Fibroblast of skin of left biceps (primary cell): ENCODE results near the gene CLASP1.
"Not testable (repeated sequence)": the region's sequence is repeated elsewhere in the genome, so short reads cannot be mapped to it uniquely, and the experiment has no call there.

Experiments
- DNase-seq, 2 experiments: peaks; one replicate each; pipeline ENCODE4 v3.0.0-alpha.2; 2013; ENCODE audit warnings: low read depth in 2 of 2

The CLASP1 gene

DNA sequence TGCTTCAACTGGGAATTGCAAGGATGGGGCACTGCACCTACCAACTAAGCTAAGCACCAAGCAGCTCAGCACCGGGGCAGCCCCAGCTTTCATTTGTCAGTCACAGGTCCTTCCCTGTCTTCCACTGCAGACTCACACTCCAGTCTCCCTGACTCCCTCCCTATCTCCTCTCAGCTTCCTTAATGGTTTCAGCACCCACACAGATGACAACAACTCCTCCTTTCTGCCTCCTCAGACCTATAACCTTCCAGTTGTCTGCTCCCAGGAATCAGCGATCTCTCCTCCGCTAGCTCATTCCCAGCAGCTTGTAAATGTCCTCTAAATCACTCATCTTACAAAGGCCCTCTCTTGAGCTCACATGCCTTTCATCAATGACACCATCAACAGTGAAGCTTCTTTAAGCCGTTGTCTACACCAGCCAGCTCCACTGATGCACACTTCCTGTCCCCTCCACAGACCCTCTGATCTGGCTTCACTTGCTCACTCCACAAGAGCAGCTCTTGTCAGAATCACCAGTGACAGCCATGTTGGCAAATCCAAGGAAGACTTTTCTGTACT lies 32.1 kb downstream of the CLASP1 start:
- no peak for DNase-seq

DNA sequence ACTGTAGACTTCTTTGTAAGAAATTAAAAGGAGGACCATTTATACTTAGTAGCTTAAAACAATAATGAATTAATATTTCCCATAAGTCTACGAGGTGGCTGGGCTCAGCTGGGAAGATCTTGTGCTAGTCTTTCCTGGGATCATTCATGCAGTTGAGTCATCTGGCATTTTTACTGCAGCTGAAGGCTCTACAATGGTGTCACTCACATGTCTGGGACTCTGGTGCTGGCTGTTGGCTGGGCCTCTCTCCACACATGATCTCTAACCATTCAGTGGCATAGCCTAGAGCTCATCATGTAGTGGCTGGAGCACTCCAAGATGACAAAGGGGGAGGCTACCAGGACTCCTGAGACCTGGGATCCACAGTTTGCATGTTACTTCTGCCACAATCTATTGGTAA lies 35.5 kb downstream of the CLASP1 start:
- DNase-seq = no peak

DNA sequence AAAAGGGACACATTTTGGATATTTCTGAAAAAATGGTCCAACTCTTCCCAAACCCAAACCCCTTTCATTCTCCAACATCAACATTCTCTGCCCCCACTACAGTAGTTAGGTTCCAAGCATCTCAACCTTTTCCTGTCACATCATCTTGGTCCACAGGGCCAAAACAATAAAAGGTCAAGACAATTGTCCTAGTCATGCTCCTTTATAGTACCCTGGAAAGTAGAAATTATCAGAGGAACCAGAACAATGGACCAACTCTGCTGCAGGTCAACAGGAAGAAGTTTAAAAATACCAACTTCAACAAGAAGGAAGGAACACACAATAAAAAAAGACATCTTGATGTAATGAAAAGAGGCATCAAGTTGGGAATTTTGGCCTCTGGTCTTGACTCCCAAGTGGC lies 36.1 kb downstream of the CLASP1 start:
- no peak for DNase-seq

DNA sequence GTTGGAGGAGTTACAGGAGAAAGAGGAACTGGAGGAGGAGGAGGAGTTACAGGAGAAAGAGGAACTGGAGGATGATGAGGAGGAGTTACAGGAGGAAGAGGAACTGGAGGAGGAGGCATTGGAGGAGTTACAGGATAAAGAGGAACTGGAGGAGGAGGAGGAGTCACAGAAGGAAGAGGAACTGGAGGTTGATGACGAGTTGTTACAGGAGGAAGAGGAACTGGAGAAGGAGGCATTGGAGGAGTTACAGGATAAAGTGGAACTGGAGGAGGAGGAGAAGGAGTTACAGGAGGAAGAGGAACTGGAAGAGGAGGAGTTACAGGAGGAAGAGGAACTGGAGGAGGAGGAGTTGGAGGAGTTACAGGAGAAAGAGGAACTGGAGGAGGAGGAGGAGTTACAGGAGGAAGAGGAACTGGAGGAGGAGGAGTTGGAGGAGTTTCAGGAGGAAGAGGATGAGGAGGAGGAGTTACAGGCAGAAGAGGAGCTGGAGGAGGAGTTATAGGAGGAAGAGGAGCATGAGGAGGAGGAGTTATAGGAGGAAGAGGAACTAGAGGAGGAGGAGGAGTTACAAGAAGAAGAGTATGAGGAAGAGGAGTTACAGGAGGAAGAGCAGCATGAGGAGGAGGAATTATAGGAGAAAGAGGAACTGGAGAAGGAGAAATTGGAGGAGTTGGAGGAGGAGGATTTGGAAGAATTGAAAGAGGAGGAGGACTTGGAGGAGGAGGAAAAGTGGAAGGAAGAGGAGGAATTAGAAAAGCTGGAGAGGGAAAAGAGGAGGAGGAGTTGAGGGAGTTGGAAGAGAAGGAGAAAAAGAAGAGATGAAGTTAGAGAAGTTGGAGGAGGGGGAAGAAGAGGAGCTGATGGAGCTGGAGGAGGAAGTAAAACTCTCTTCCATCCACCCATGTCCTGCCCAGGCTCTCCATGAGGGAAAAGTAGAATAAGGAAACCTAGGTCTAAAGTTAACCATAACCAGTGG lies 37.2 kb downstream of the CLASP1 start:
- no peak for DNase-seq

DNA sequence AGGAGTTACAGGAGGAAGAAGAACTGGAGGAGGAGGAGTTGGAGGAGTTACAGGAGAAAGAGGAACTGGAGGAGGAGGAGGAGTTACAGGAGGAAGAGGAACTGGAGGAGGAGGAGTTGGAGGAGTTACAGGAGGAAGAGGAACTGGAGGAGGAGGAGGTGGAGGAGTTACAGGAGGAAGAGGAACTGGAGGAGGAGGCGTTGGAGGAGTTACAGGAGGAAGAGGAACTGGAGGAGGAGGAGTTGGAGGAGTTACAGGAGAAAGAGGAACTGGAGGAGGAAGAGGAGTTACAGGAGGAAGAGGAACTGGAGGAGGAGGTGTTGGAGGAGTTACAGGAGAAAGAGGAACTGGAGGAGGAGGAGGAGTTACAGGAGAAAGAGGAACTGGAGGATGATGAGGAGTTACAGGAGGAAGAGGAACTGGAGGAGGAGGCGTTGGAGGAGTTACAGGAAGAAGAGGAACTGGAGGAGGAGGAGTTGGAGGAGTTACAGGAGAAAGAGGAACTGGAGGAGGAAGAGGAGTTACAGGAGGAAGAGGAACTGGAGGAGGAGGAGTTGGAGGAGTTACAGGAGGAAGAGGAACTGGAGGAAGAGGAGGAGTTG lies 38.1 kb downstream of the CLASP1 start:
- not testable (repeated sequence) for DNase-seq

DNA sequence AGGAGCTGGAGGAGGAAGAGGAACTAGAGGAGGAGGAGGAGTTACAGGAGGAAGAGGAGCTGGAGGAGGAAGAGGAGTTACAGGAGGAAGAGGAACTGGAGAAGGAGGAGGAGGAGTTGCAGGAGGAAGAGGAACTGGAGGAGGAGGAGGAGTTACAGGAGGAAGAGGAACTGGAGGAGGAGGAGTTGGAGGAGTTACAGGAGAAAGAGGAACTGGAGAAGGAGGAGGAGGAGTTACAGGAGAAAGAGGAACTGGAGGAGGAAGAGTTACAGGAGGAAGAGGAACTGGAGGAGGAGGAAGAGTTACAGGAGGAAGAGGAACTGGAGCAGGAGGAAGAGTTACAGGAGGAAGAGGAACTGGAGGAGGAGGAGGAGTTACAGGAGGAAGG lies 38.8 kb downstream of the CLASP1 start:
- DNase-seq = not testable (repeated sequence)

DNA sequence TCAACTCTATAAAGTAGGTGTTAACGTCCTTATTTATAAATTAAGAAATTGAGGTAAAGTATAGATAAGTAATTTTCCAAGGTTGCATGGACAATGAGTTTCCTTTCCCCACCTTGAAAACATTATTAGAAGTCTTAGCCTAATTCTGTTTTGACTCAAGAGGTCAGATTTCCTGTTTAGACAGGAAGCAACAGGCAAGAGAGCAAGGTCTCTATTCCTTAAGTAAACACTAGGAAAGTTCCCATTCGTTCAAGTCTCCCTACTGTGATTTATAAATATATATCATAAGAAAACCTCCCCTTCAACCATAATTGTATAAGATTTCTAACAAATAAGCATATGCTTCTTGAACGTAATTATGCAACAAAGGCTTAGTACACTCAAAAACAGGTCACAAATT lies 40.3 kb downstream of the CLASP1 start:
- DNase-seq = no peak

DNA sequence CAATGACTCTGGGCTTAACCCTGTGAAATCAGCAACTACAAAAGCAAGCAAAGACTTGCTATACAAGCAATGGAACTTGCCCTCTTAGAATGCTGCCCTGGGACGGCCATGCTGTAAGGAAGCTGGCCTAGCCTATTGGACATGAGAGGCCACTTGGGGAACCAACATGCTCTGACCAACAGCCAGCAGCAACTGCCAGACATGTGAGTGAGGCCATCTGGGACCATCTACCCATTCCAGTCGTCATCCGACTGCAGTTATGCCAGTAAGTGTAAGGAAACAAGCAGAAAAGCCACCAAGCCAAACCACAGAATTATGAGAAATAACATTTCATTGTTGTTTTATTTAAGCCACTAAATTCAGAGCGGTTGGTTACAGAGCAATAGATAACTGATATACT lies 40.9 kb downstream of the CLASP1 start:
- no peak for DNase-seq

DNA sequence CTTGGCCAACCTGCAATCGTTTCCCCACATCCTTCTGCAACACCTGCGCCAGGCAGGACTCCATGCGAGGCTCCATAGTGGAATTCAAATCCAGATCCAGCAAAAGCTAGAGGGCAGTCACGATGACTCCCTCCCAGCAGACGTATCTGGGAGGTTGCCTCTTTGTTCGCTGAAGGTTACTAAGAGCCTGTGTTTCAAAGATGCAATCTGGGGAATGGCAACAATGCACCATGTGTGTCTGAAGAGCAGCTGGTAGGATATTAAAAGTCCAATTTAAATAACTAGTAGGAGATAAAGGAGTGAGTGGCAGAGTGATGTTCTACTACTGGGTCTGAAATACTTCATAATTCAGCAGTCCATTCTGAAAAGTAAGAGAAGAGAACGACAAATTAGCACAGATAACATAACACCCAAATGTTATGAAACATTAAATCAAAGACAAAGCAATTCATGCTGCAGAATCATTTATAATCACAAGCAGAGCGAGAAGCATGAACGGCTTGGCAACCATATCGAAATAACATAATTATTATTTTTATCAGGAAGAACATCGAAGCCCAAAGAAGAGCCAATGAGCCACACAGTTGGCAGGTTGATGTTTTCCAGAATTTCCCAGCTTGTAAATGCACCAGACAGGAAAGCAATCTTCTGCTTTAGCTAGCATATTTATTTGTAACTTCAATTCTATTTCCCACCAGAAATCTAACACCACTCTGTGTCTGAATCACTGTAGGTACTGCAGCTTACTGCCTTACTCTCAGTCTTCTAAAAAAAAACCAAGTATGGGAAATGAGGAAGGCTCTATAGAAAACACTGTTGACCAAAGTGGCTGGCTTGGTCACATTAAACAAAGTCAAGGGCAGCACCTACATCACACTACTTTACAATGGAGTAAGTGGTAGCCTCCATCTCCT lies 43.2 kb downstream of the CLASP1 start:
- no peak for DNase-seq

DNA sequence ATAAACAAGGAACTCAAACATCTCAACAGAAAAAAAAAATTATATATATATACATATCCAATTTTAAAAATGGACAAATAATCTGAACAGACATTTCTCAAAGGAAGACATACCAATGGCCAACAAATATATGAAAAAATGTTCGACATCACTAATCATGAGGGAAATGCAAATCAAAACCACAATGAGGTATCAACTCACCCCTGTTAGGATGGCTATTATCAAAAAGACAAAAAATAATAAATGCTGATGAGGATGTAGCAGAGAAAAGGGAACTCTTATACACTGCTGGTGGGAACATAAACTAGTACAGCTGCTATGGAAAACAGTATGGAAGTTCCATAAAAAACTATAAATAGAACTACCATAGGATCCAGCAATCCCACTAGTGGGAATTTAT lies 46.1 kb downstream of the CLASP1 start:
- DNase-seq = no peak

DNA sequence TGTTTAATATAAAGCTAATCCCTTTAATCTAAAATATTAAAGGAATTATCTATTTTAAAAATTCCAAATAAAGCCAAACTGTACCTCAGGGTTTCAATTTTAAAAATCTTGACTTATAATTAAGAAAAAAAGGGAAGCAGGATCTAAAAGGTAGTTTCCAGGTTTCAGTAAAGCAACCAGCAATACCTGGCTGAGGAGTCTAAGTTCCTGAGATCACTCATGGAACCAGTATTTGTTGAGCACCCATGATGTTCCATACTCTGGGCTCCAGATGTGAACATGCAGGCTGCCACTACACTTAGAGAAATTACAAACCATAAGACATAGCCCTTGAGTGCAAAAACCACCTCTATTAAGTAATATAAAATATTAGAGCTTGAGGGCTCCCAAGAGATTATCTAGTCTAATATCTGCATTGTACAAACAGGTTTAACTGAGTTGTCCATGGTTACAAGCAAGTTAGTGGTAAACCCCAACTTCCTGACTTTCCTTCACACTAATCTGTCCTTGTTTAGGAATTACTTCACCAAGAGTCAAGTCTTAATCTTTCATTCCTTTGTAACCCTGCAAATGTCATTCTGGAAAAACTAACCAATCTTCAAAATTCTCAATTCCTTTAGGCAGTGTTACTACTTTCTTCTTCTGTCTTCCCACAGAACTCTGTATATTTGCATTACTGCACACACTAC lies 49.2 kb downstream of the CLASP1 start:
- no peak for DNase-seq

DNA sequence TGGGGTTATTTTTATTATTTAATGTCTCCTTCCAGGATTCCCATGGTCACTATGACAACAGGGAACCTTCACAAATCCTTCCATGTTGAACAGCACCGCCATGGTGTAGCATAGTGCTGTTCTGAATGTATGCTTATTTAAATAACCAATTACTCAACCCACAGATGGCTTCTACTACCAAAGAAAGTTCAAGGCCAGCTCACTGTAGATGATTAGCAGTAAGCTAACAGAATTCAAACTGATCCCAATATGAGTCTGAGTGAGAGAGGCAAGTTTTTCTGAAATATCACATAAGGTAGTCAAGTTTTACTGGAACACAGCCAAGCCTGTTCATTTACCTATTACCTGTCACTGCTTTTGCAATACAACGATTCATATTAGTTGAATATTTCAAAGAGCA lies 51.2 kb downstream of the CLASP1 start:
- no peak for DNase-seq

DNA sequence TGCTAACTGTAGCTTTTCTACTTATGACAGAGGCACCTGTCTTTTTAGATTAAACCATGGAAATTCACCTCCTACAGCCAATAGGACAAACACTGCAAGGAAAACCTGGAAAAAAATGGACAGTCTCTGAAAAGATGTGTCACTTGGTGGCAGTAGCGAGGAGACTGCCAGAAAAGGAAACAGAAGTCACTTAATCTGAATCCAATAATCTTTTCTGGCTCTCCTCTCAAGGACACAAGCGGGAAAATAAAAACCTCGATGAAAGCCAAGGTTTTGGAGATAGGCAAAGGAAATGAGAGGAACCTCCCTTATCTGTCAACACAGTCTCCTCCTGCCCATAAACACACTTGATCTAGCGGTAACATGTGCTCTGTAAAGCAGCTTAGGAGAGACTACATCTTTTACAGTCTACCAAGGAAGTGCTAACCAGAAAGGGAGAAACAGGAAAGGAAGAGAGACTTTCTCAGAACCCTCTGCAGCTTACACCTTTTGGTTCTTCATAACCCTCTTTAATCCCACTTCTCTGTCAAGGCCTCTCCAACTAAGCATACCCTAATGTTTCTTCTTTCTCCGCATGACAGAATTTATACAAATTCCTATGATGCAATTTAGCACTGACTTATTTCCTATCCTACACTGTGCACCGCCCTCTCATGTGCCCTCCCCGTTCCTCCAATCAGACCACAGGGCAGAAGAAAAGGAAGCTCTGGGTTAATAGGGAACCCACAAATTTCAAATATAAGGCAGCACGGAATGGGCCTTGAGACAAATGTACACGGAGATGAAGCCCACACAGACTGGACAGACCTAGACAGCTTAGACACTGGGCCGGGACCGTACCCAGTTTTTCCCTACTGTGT lies 52.8 kb downstream of the CLASP1 start:
- DNase-seq = peak; percentile 19 to 20

DNA sequence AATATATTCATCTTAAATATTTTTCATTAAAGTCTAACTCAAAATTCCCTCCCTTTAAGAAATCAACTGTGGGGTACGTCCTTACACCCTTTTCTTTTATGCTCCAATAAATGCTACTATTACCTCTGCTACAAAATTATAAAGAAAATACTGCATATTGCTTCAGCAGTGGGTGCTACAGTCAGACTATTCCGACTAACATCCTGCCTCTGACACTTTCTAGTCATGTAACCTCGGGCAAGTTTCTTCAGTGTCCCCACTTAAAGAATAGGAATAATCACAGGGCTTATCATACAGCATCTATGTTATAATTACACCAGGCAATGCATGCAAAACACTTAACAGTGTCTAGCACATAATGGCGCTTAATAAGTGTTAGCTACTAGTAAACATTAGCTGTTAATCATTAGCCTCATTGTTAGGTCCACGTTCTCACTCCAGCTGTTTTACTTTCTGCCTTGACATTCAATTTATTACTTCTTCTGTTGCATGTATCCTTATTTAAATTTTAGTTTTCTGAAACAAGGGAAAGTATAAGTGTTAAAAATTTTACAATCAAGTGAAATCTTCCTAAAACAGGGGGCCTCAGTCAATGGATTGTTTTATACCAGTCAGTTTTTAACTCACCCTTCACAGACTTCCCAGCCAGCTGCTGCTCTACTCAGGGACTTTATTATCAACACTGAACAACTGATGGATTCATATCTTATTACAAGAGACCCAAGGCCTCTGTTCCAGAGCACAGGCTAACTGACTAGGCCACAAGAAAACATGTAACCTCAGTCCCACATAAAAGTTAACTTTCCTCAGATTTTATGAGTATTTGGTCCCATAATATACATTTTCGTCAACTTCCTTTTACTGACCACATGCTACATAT lies 54.0 kb downstream of the CLASP1 start:
- DNase-seq = no peak

DNA sequence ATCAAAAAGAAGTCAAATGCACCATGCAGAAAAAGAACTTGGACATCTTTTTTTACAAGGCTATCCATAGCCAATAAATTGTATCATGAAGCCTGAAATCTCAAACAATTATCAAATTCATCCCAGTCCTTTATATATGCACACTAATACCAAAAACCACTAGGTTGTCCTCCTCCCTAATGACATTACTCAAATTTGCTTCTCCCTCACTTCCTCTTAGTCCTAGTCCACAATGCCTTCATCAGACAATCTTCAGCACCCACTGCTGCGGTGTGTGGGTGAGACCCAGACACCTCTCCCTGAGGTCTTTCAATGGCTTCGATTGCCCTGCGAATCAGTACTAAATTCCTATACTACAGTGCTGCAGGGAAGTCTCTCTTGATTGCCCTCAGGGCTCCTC lies 58.1 kb downstream of the CLASP1 start:
- no peak for DNase-seq

DNA sequence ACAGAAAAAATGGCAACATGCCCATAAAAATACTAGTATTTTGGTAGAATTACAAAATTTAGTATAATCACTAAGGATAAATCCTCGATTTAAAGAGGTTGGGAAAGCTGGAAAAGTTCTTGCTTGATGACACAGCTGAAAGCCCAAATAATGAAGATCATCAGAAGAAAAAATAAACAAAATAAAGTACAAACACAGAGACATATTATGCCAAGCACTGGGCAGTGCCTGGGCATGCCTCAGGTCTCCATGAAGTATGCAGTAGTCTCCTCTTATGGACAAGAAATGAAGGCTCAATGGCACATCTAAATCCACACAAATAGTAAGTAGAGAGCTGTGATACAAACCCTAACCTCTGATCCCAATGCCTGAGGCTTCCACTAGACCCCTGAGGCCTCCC lies 60.9 kb downstream of the CLASP1 start:
- DNase-seq = no peak

DNA sequence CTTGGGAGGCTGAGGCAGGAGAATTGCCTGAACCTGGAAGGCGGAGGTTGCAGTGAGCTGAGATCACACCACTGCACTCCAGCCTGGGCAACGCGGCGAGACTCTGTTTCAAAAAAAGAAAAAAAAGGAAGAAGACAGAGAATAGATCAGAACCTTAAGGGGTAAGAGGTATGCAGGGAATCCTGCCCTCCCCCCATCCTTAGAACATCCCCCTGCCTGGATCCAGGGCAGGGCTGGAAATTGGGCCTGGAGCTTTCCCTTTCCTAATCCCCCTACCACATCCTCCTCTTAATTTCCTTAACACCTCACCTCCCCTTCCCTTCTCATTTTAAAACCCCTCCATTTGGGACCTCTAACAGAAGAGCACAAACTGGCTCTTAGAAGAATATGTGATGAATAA lies 62.1 kb downstream of the CLASP1 start:
- no peak for DNase-seq

DNA sequence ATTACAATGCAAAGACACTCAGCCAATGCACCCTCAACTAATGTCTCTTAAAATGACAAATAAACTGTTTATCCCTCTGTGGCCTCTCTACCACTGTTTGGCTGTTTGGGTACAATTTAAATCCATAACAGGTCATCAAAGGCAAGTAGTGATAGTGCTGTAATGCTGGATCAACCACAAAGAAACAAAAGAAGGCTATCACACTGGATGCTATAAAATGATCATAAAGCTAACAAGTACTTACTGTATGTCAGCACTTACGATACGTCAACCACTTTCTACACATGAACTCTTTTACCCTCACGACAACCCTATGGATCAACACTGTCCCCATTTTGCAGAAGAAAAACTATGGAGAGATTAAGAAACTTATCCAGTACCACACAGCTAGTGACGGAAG lies 64.5 kb downstream of the CLASP1 start:
- no peak for DNase-seq

DNA sequence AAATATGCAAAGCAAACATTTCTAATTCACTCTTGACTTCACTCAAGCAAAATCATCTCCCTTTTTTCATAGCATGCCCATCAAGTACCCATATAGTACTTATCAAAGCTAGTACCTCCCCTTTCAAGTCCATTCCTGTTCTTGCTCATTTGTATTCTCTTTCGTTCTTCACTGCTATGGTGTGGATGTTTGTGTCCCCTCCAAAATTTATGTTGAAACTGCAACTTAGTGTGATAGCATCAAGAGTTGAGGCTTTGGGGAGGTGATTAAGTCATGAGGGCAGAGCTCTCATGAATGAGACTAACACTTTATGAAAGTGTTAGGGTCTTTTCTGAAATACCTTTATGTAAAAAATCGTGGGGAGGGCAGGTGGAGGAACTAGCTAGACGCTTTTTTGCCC lies 65.7 kb downstream of the CLASP1 start:
- DNase-seq = no peak
